Measurements from ENCODE around the gene SKOR1.

GRCh38 chr15:67796196-67797127 lies 28.8 kb upstream of the SKOR1 start:
- TF ChIP-seq SIN3A (IDR thresholded peaks at IDR 0.05; ENCODE audit: borderline replicate concordance, insufficient read depth, low read length) (no peak), POLR2AphosphoS5 (IDR thresholded peaks at IDR 0.05; ENCODE audit: low read depth, low read length) (no peak), REST (IDR thresholded peaks at IDR 0.05; ENCODE audit: insufficient read depth in 1 of 2, low read depth in 2 of 2, low read length in 2 of 2) (0 out of 4 replicates have a peak, but pooled peaks of 1 of the 2 experiments have one; percentile 25)

Data from PFSK-1 (cell line).